Mucosa of rectum (tissue), 2 donors: ENCODE measurements around the gene MAPKAPK3.
A peak's percentile ranks its signal among the peaks of the same experiment; 100 is the strongest.

Source experiments
- H3K27ac ChIP-seq, 2 donors: one replicate each; pipeline ENCODE4 v1.7.0; 2013; ENCODE audit warnings: inconsistent platforms in 2 of 2, low read depth in 2 of 2, low read length in 2 of 2
- H3K27me3 ChIP-seq, 2 donors: one replicate each; pipeline ENCODE4 v1.7.0; 2013; ENCODE audit warnings: low read length in 2 of 2; ENCODE audit not compliant: control insufficient read depth in 2 of 2, insufficient read depth in 2 of 2
- H3K36me3 ChIP-seq, 2 donors: one replicate each; pipeline ENCODE4 v1.7.0; 2013; ENCODE audit warnings: low read length in 2 of 2; ENCODE audit not compliant: control insufficient read depth in 2 of 2, insufficient read depth in 2 of 2
- H3K4me1 ChIP-seq, 2 donors: one replicate each; pipeline ENCODE4 v1.7.0; 2013; ENCODE audit warnings: low read length in 2 of 2, mild to moderate bottlenecking in 1 of 2; ENCODE audit not compliant: control insufficient read depth in 2 of 2, insufficient read depth in 2 of 2
- H3K4me3 ChIP-seq, 2 donors: one replicate each; pipeline ENCODE4 v1.7.0; 2013; ENCODE audit warnings: low read length in 2 of 2
- H3K9ac ChIP-seq, 2 donors: one replicate each; pipeline ENCODE4 v1.7.0; 2013; ENCODE audit warnings: low read length in 2 of 2, low read depth in 1 of 2, mild to moderate bottlenecking in 1 of 2
- H3K9me3 ChIP-seq, 2 donors: one replicate each; pipeline ENCODE4 v1.7.0; 2013; ENCODE audit warnings: low read length in 2 of 2; ENCODE audit not compliant: control insufficient read depth in 2 of 2
- donor health status: healthy.
- donor health status: Normal muscosa, but diverticular disease.

The MAPKAPK3 gene

DNA sequence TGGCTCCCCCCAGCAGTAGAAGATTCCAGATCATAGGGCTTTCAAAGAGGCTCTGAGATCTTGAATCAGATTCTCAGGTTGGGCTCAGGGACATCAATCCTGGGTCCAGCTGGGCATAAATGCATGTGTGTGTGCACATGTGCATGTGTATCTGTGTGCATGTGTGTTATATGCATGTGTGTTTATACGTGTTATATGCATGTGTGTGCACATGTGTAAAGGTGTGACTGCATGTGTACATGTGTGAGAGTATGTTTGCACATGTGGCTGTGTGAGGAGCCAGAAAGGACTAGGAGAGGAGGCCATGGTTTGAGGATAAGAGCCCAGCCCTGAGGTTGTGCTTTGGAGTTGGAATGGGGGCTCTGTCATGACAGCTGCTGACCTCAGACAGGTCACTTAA is 1.8 kb upstream of the MAPKAPK3 start:
- Histone ChIP-seq H3K27me3 (no peaks in the 10 kb centered on the region), H3K36me3 (peaks cover 0 to under 1% of the 10 kb centered on the region in 2 donors), H3K4me1 (peaks cover 35 to 36% of the 10 kb centered on the region in 2 donors), H3K27ac (no peak overlapping the region), H3K4me3 (no peak overlapping the region), H3K9ac (no peak overlapping the region), H3K9me3 (no peaks in the 10 kb centered on the region)

DNA sequence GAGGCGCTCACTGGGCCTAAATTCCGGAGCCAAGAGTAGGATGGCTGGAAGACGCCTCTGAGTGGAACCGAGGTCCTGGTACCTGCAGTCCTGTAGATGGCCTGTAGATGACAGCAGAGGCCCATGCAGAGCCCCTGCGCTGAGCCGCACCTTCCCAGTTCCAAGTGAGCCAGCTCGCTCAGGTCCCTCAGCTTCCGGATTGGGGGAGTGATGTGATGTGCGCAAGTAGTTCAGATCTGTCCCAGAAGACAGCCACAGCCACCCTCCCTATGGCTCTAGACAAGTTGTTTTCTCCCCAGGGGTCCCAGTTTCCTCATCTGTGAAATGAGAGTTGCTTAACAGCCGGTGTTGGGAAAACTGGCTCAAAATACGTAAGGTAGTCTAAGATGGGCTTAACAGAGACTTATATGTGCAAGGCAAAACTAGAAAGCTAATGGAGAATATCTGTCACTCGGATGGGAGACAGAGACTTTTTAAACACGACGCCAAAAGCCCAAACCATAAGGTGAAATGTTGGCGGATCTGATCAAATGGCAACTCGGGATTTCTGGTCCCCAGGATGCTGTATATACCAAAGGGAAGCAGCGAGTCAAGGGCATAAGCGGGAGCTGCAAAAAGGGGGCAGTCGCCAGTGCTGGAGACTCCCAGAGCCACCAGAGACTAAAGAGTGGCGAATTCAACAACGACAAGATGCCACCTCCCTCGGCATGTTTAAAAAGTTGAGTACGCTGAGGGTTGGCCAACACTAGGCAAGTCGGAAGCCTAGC is 765 bp upstream of the MAPKAPK3 start:
- H3K9ac ChIP-seq, result peak overlapping the region; percentile 61 to 75
- peak overlapping the region; percentile 77 to 91 for H3K4me3 ChIP-seq
- H3K36me3 ChIP-seq, result peaks cover 0 to 5% of the 10 kb centered on the region in 2 donors
- H3K9me3 ChIP-seq, result no peaks in the 10 kb centered on the region
- H3K27ac ChIP-seq, result peak overlapping the region; percentile 80 to 90
- H3K4me1 ChIP-seq, result peaks cover 25 to 30% of the 10 kb centered on the region in 2 donors
- H3K27me3 ChIP-seq, result no peaks in the 10 kb centered on the region

DNA sequence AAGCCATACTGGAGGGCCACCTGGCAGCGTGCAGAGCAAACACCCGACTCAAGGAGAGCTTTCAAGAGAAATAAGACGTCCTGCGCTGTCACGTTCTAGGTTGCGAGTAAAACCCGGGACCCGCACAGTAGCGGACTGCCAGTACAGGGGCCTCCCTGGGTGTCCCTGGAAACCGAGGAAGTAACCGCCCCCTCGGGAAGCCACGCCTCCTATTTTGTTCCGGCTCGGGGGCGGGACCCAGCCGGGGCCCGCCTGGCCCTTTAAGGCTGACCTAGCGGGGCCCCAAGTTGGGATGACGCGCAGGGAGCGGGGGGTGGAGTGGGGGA is 218 bp upstream of the MAPKAPK3 start:
- Histone ChIP-seq H3K27me3 (no peaks in the 10 kb centered on the region), H3K36me3 (peaks cover 0 to 5% of the 10 kb centered on the region in 2 donors), H3K9me3 (no peaks in the 10 kb centered on the region), H3K27ac (peak overlapping the region; percentile 80 to 90), H3K4me1 (peaks cover 25 to 30% of the 10 kb centered on the region in 2 donors), H3K4me3 (peak overlapping the region; percentile 77 to 91), H3K9ac (peak overlapping the region; percentile 61 to 75)

DNA sequence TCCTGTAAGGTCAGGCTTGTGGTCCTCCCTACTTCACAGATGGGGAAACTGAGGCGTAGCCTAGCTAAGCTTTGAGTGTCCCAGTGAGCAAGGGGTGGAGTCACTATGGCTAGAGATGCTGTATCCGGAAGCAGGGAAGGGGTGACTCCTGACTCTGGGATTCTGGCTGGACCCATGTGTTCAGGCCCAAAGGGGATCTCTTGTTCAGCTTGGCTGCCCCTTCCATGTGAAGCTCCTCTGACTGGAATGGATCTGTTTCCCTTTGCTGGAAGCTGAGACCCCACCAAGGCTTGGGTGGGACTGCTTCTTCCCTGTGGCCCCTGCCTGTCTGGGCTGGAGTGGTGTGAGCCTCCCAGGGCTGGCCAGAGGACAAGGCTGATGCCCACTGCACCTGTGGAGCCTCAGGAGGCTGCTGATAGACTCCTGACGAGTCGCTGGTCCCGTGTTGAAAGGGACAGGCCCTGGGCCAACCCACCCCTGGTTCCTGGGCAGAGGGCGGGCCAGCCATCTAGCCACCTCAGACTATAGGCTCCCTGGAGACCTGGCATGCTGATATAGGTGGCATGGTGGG is 1.0 kb downstream of the MAPKAPK3 start:
- H3K9ac ChIP-seq, result peak overlapping the region; percentile 86 to 90
- no peaks in the 10 kb centered on the region for H3K9me3 ChIP-seq
- H3K27me3 ChIP-seq, result no peaks in the 10 kb centered on the region
- H3K36me3 ChIP-seq, result peaks cover 0 to 8% of the 10 kb centered on the region in 2 donors
- peak overlapping the region; percentile 81 to 93 for H3K27ac ChIP-seq
- peaks cover 16 to 23% of the 10 kb centered on the region in 2 donors for H3K4me1 ChIP-seq
- H3K4me3 ChIP-seq, result peak overlapping the region; percentile 65 to 96

DNA sequence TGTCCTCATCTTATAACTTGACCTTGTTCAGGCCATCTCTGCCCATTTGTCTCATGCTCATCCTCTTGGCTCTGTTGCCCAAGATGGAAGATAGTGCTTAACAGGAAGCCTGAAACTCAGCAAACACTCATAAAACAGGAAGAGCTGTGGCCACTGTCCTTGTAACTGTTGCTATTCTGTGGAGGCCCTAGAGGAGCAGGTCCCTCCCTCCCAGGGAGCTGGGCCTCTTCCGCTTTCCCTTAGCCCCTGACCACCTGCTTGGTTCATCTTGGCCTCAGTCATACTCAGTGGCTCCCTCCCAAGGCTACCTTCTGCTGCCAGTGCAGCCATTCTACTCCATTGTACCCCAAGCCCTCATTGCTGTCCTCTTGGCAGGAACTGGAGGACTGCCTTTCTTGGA is 3.5 kb downstream of the MAPKAPK3 start:
- Histone ChIP-seq H3K9me3 (no peaks in the 10 kb centered on the region), H3K4me1 (peaks cover 22 to 34% of the 10 kb centered on the region in 2 donors), H3K27ac (peak overlapping the region in 1 of 2 donors; percentile 40), H3K9ac (no peak overlapping the region), H3K4me3 (peak overlapping the region in 1 of 2 donors; percentile 13), H3K27me3 (no peaks in the 10 kb centered on the region), H3K36me3 (peaks cover 0 to 8% of the 10 kb centered on the region in 2 donors)

DNA sequence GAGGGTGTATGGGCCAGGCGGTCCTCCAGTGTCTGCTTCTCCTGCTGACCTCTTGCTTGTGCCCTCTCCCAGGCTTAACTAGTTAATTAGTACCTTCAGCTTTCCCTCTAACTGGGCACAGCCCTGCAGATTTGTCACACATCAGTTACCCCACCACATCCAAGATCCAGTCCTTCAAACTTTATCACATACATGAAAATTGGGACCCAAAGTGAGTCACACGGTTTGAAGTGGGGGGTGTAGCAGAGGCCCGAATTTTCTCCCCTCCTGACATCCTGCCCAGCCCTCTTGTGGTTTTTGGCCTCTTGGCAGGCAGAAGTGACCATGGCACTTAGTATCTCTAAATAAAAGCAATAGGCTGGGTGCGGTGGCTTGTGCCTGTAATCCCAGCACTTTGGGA is 3.9 kb downstream of the MAPKAPK3 start:
- peak overlapping the region in 1 of 2 donors; percentile 13 for H3K4me3 ChIP-seq
- H3K9ac ChIP-seq, result no peak overlapping the region
- H3K27me3 ChIP-seq, result no peaks in the 10 kb centered on the region
- no peak overlapping the region for H3K27ac ChIP-seq
- peaks cover 0 to 8% of the 10 kb centered on the region in 2 donors for H3K36me3 ChIP-seq
- H3K9me3 ChIP-seq, result no peaks in the 10 kb centered on the region
- peaks cover 25 to 34% of the 10 kb centered on the region in 2 donors for H3K4me1 ChIP-seq

DNA sequence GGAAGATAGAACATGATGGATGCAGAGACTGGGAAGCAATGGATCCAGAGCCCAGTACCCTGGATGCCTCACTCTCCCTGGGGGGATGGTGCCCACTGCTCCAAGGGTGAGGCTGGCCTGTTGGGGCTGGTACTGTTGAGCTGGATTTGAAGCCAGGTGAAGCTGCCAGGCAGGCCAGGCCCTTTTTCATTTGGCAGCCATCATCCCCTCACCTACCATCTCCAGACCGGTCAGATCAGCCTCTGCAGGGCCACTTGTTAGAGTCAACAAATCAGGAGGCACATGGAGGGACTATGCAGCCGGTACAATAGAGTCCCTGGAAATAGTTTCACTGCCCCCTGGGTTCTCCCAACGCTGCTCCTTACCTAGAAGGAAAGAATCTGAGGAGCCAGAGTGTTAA is 5.9 kb downstream of the MAPKAPK3 start:
- Histone ChIP-seq H3K9ac (no peak overlapping the region), H3K27ac (no peak overlapping the region), H3K27me3 (no peaks in the 10 kb centered on the region), H3K9me3 (no peaks in the 10 kb centered on the region), H3K36me3 (peaks cover 0 to 8% of the 10 kb centered on the region in 2 donors), H3K4me3 (no peak overlapping the region), H3K4me1 (peaks cover 18 to 26% of the 10 kb centered on the region in 2 donors)

DNA sequence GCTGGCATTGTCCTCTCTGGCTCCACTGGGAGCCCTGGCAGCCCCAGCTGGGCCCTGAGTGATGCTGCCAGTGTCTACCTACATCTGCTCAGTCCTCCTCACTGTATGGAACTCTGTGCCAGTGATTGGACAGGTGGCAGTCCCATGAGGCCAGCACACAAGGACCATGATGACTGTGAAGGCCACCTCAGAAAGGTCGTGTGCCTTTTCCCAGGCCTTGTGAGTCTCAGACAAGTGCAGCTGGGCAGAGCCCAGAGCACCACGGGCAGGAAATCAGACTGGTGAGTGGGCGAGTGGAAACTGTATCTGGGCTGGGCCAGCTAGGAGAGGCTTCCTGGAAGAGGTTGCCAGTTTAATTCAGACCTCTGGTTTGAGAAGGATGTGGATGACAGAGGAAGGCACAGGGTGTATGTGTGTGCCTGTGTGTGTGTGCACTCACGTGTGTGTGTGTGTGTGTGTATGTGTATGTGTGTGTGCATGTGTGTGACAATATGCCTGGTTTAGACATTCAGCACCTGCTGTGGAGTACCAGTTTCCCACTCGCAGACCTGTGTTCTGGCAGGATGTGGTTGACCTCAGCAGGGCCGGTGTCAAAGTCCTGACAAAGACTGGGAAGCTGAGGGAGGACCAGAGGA is 7.0 kb downstream of the MAPKAPK3 start:
- H3K9ac ChIP-seq, result no peak overlapping the region
- H3K4me1 ChIP-seq, result peaks cover 15 to 22% of the 10 kb centered on the region in 2 donors
- peak overlapping the region in 1 of 2 donors; percentile 32 for H3K4me3 ChIP-seq
- H3K27ac ChIP-seq, result peak overlapping the region in 1 of 2 donors; percentile 11
- H3K27me3 ChIP-seq, result no peaks in the 10 kb centered on the region
- peaks cover 0 to 8% of the 10 kb centered on the region in 2 donors for H3K36me3 ChIP-seq
- no peaks in the 10 kb centered on the region for H3K9me3 ChIP-seq

DNA sequence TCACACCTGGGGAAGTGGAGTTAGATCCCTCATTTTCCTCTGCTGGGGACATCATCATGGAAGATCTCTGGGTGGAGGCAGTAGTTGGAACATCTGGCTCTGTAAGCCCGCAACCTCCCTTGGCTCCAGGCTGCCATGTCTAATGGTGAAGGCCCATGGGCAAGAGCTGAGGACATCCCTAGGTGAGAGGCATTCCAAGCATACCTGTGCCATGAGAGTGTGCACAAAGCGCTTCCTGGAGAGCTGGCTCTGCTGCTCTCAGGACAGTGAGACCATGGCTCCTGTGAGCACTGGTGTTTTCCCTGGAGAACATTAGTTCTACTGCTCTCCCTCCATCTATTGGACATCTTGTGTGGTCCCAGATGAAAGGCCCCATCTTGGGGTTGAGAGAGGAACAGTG is 7.7 kb downstream of the MAPKAPK3 start:
- Histone ChIP-seq H3K27ac (no peak overlapping the region), H3K4me3 (peak overlapping the region in 1 of 2 donors; percentile 29), H3K36me3 (peaks cover 0 to 8% of the 10 kb centered on the region in 2 donors), H3K9ac (no peak overlapping the region), H3K9me3 (no peaks in the 10 kb centered on the region), H3K27me3 (no peaks in the 10 kb centered on the region), H3K4me1 (peaks cover 15 to 22% of the 10 kb centered on the region in 2 donors)
